K562 (cell line): ENCODE results near the gene TLE4. TPM values are rescaled to one million over a fixed set of nuclear protein-coding genes. Genes with fewer than 3 reads are reported as not detected.

ENCODE experiments used
- ATAC-seq: fragments of 200-7000 bp; cut with Tn5 transposase; 3 replicates; pipeline ENCODE4 v1.9.1; 2020; ENCODE audit warnings: moderate library complexity
- BruUV-seq: library from RNA; stranded (reverse); fragments of 400-500 nt; replicated peaks from 2 replicates; lab custom pipeline; 2021; lab: Mats Ljungman, UMichigan
- CTCF ChIA-PET: fragments of 300-600 bp; formaldehyde crosslinking; extraction: SDS; loops from one replicate; lab custom pipeline; 2021; ENCODE audit warnings: low intra/inter-chr PET ratio; lab: Yijun Ruan, JAX
- POLR2A ChIA-PET: fragments of 300-600, 350-650 bp; sonication (Branson Sonifier 250); formaldehyde crosslinking; extraction: SDS; loops from one replicate; lab custom pipeline; 2021; ENCODE audit warnings: antibody characterized with exemption, inconsistent platforms; lab: Yijun Ruan, JAX
- DNase-seq, 4 experiments: peaks; one replicate each; pipeline versions ENCODE4 v3.0.0 to v3.0.0-alpha.2; 2011 to 2018; ENCODE audit warnings: low spot score in 3 of 4, mixed read lengths in 3 of 4; ENCODE audit errors: extremely low read depth in 1 of 4
- FAIRE-seq: peaks from 2 replicates; lab custom pipeline; 2011; peaks lifted over from hg19 to GRCh38; lab: Jason Lieb, UNC
- H2AFZ ChIP-seq: 2 replicates; pipeline ENCODE4 v1.6.0; 2011; ENCODE audit warnings: low read depth, low read length, control low read depth, inconsistent platforms
- H3K27ac ChIP-seq: fragments of 200-600 bp; 3 replicates; pipeline ENCODE4 v1.8.0; 2011; ENCODE audit warnings: low read depth, mild to moderate bottlenecking, control low read depth, inconsistent platforms, low read length, moderate library complexity, mixed read lengths; ENCODE audit errors: extremely low read depth
- H3K27me3 ChIP-seq, 2 experiments: fragments of 300-600 bp in 1 of 2; 2 replicates in 1 of 2; 3 replicates in 1 of 2; pipeline versions ENCODE4 v1.6.0 to v1.8.0; 2011; ENCODE audit warnings: inconsistent platforms in 2 of 2, low read length in 2 of 2, mild to moderate bottlenecking in 1 of 2, mixed read lengths in 1 of 2, moderate library complexity in 1 of 2; ENCODE audit not compliant: control insufficient read depth in 2 of 2, insufficient read depth in 2 of 2
- H3K36me3 ChIP-seq: fragments of 300-600 bp; 3 replicates; pipeline ENCODE4 v1.8.0; 2011; ENCODE audit warnings: mild to moderate bottlenecking, low read length, inconsistent platforms; ENCODE audit not compliant: control insufficient read depth, insufficient read depth
- H3K4me1 ChIP-seq, 2 experiments: fragments of 200-600 bp in 1 of 2; replicated peaks in 1 of 2; 2 replicates in 1 of 2; 3 replicates in 1 of 2; pipeline versions ENCODE4 v1.5.1 to v1.8.0; 2011; ENCODE audit warnings: inconsistent platforms in 2 of 2, low read length in 2 of 2, mild to moderate bottlenecking in 1 of 2, mixed read lengths in 1 of 2, moderate library complexity in 1 of 2; ENCODE audit not compliant: control insufficient read depth in 2 of 2, insufficient read depth in 2 of 2
- H3K4me2 ChIP-seq: 2 replicates; pipeline ENCODE4 v1.6.1; 2011; ENCODE audit warnings: low read length, control low read depth, inconsistent platforms, mixed read lengths; ENCODE audit not compliant: insufficient read depth
- H3K4me3 ChIP-seq: fragments of 200-600 bp; sonication (generic), shearing (Covaris generic); 2 replicates; pipeline ENCODE4 v1.5.1; 2016; ENCODE audit warnings: control low read depth, inconsistent platforms
- H3K79me2 ChIP-seq: fragments of 200-600 bp; 3 replicates; pipeline ENCODE4 v1.8.0; 2011; ENCODE audit warnings: low read length, inconsistent platforms; ENCODE audit not compliant: control insufficient read depth, insufficient read depth
- H3K9ac ChIP-seq, 2 experiments: 2 replicates each; pipeline versions ENCODE4 v1.6.0 to v1.6.1; 2011; ENCODE audit warnings: low read depth in 2 of 2, low read length in 2 of 2, control low read depth in 1 of 2, inconsistent platforms in 1 of 2, mild to moderate bottlenecking in 1 of 2, mixed read lengths in 1 of 2; ENCODE audit not compliant: insufficient read depth in 1 of 2
- H3K9me1 ChIP-seq: one replicate; pipeline ENCODE4 v1.6.0; 2011; ENCODE audit warnings: inconsistent platforms, mild to moderate bottlenecking, low read length, moderate library complexity; ENCODE audit not compliant: control insufficient read depth, insufficient read depth
- H3K9me3 ChIP-seq: replicated peaks from 2 replicates; pipeline ENCODE4 v1.5.1; 2011; ENCODE audit warnings: low read depth, low read length, inconsistent platforms; ENCODE audit not compliant: control insufficient read depth, insufficient read depth
- H4K20me1 ChIP-seq: replicated peaks from 2 replicates; pipeline ENCODE4 v1.6.1; 2011; ENCODE audit warnings: low read length, inconsistent platforms, mixed read lengths; ENCODE audit not compliant: control insufficient read depth, insufficient read depth
- ARID1B ChIP-seq: fragments of 450-650 bp; IDR thresholded peaks from 2 replicates; pipeline ENCODE4 v1.6.1; 2016; ENCODE audit warnings: antibody characterized with exemption, mild to moderate bottlenecking, inconsistent platforms
- CHD2 ChIP-seq: IDR thresholded peaks from 2 replicates; pipeline ENCODE4 v1.6.1; 2011; ENCODE audit warnings: low read depth, low read length
- CHD4 ChIP-seq: fragments of 200-600 bp; sonication (generic); IDR thresholded peaks from 3 replicates; pipeline ENCODE4 v1.6.1; 2012; ENCODE audit warnings: low read depth, mild to moderate bottlenecking, mixed read lengths, low read length, inconsistent platforms; ENCODE audit not compliant: insufficient read depth, insufficient replicate concordance, poor library complexity, severe bottlenecking
- FOXM1 ChIP-seq, 2 experiments: fragments of 450-650 bp in 1 of 2; sonication (generic) in 1 of 2; formaldehyde crosslinking in 1 of 2; IDR thresholded peaks; 2 replicates each; pipeline versions ENCODE4 v1.6.1 to v1.9.0; 2017 to 2022; ENCODE audit warnings: low read depth in 2 of 2, mild to moderate bottlenecking in 2 of 2, missing genetic modification reagents in 1 of 2, moderate library complexity in 1 of 2
- HDAC3 ChIP-seq: fragments of 450-650 bp; IDR thresholded peaks from 2 replicates; pipeline ENCODE4 v1.6.1; 2018; ENCODE audit warnings: borderline replicate concordance, mild to moderate bottlenecking, moderate library complexity; ENCODE audit not compliant: partially characterized antibody
- MCM2 ChIP-seq: fragments of 450-650 bp; IDR thresholded peaks from 2 replicates; pipeline ENCODE4 v1.6.1; 2017; ENCODE audit warnings: low read depth, mild to moderate bottlenecking
- MLX ChIP-seq, 2 experiments: fragments of 450-650 bp in 1 of 2; sonication (generic) in 1 of 2; formaldehyde crosslinking; conservative IDR thresholded peaks; 2 replicates each; pipeline versions ENCODE4 v1.4.0 to v1.8.1; 2020 to 2022; ENCODE audit warnings: mild to moderate bottlenecking in 1 of 2, missing genetic modification reagents in 1 of 2
- NFIX ChIP-seq: fragments of 250-450 bp; sonication (Bioruptor Pico); IDR thresholded peaks from 2 replicates; pipeline ENCODE4 v1.4.0; 2020; ENCODE audit warnings: low read depth, mild to moderate bottlenecking, moderate library complexity
- SIN3B ChIP-seq: fragments of 450-650 bp; IDR thresholded peaks from 2 replicates; pipeline ENCODE4 v1.6.1; 2017; ENCODE audit warnings: low read depth, mild to moderate bottlenecking, moderate library complexity
- TEAD4 ChIP-seq, 2 experiments: sonication (generic) in 1 of 2; formaldehyde crosslinking in 1 of 2; IDR thresholded peaks; 2 replicates each; pipeline versions ENCODE4 v1.6.1 to v1.8.0; 2012 to 2022; ENCODE audit warnings: borderline replicate concordance in 1 of 2, inconsistent platforms in 1 of 2, low read length in 1 of 2, mild to moderate bottlenecking in 1 of 2, missing genetic modification reagents in 1 of 2
- TRIM28 ChIP-seq: fragments of 450-650 bp; IDR thresholded peaks from 2 replicates; pipeline ENCODE4 v1.6.1; 2017
- ZBTB9 ChIP-seq: fragments of 450-650 bp; formaldehyde crosslinking; IDR thresholded peaks from 2 replicates; pipeline ENCODE4 v1.4.0; 2020; ENCODE audit warnings: mild to moderate bottlenecking, moderate library complexity
- ZFP36 ChIP-seq: fragments of 150-350 bp; IDR thresholded peaks from 2 replicates; pipeline ENCODE4 v1.6.1; 2018; ENCODE audit warnings: low read length, low read depth; ENCODE audit not compliant: partially characterized antibody
- ZNF146 ChIP-seq: IDR thresholded peaks from one replicate; pipeline ENCODE4 v1.6.1; 2018; ENCODE audit warnings: missing compliant biosample characterization; ENCODE audit not compliant: unreplicated experiment
- ZNF398 ChIP-seq: fragments of 250-450 bp; sonication (Bioruptor Pico); IDR thresholded peaks from 2 replicates; pipeline ENCODE4 v1.8.0; 2021; ENCODE audit warnings: moderate library complexity, mild to moderate bottlenecking, inconsistent platforms
- ZSCAN32 ChIP-seq: fragments of 450-650 bp; formaldehyde crosslinking; IDR thresholded peaks from 2 replicates; pipeline ENCODE4 v1.4.0; 2020; ENCODE audit warnings: mild to moderate bottlenecking, moderate library complexity
- WGBS: fragments of 100-300 bp; shearing (Covaris generic); methylation state at CpG from one replicate; pipeline ENCODE4 v1.1.6; 2016; ENCODE audit warnings: low coverage, mixed read lengths; ENCODE audit not compliant: insufficient coverage; ENCODE audit errors: missing lambda C conversion rate; 5-methylcytosine and 5-hydroxymethylcytosine counted together
- in situ Hi-C: fragments of 300-500 bp; cut with MboI; formaldehyde crosslinking; loops from 4 replicates; pipeline ENCODE4 v1.15.0; 2018; ENCODE audit warnings: inconsistent platforms, mixed read lengths
- intact Hi-C: fragments of 100-400 bp; cut with micrococcal nuclease; formaldehyde crosslinking; loops from 2 replicates; pipeline ENCODE4 v1.14.2; 2022
- polyA plus RNA-seq, 8 experiments: library from polyadenylated mRNA; depleted of rRNA in 4 of 8; stranded (reverse) in 5 of 8; unstranded in 3 of 8; fragments of >200 nt; fragmentation: Nextera tagmentation in 2 of 8; fragmentation: Illumina TruSeq in 1 of 8; extraction: Ambion mirVana in 2 of 8; extraction: Trizol in 1 of 8; gene quantifications; 2 replicates each; pipeline versions ENCODE4 v1.2.1 to v1.2.3, GENCODE V29; 2011 to 2014; ENCODE audit warnings: inconsistent platforms in 1 of 8, missing spikeins in 1 of 8
- total RNA-seq, 7 experiments: library from RNA; depleted of rRNA in 6 of 7; stranded (reverse); fragments of >200 nt in 6 of 7; fragmentation: Illumina TruSeq in 2 of 7; extraction: Trizol in 2 of 7; gene quantifications; 2 replicates each; pipeline versions ENCODE4 v1.2.1 to v1.2.3, GENCODE V29; 2011 to 2021; ENCODE audit warnings: low replicate concordance in 1 of 7

TLE4 gene
- total and polyA plus RNA-seq, 9 of the 15 experiments (the other 6 are each of a cell fraction or from before 2014, with no cell fraction given): 1.1 to 8.8 (median 5.7) TPM

- ChIA-PET POLR2A (no interaction called here), CTCF (no interaction called here)
- FAIRE-seq (no peak), DNase-seq (no peak), ATAC-seq (no peak)
- Histone ChIP-seq H3K27me3 (no peaks in the 10 kb centered on the region), H3K9me3 (no peaks in the 10 kb centered on the region), H3K79me2 (no peaks in the 10 kb centered on the region), H3K4me3 (no peak overlapping the region), H3K36me3 (no peaks in the 10 kb centered on the region), H3K4me2 (no peak overlapping the region), H4K20me1 (no peaks in the 10 kb centered on the region), H2AFZ (no peak overlapping the region), H3K4me1 (no peaks in the 10 kb centered on the region), H3K27ac (no peak overlapping the region), H3K9me1 (no peaks in the 10 kb centered on the region), H3K9ac (no peak overlapping the region)
- no CpG with 5 or more reads among the region's 1 CpG for WGBS
- intact Hi-C loops: no loop called here
- in situ Hi-C loops: no loop called here
- no TSS peak for BruUV-seq
- TF ChIP-seq ZBTB9 (CRISPR knock-in tag): no peak
- TF ChIP-seq ZNF398 (CRISPR knock-in tag): no peak
- no peak for TF ChIP-seq ZSCAN32 (CRISPR knock-in tag)
- no peak for TF ChIP-seq TEAD4 (IDR thresholded peaks at IDR 0.05; ENCODE audit: low read length)
- TF ChIP-seq TEAD4 (CRISPR knock-in tag; IDR thresholded peaks at IDR 0.05; ENCODE audit: borderline replicate concordance): no peak
- TF ChIP-seq ARID1B: no peak
- TF ChIP-seq MCM2: no peak
- TF ChIP-seq CHD2: no peak
- TF ChIP-seq ZNF146 (CRISPR knock-in tag): no peak
- no peak for TF ChIP-seq ZFP36
- no peak for TF ChIP-seq SIN3B
- TF ChIP-seq HDAC3: no peak
- TF ChIP-seq MLX (CRISPR knock-in tag; conservative IDR thresholded peaks at IDR 0.05): no peak
- TF ChIP-seq TRIM28: no peak
- TF ChIP-seq CHD4: no peak
- TF ChIP-seq FOXM1 (IDR thresholded peaks at IDR 0.05; ENCODE audit: low read depth): no peak
- TF ChIP-seq FOXM1 (CRISPR knock-in tag; IDR thresholded peaks at IDR 0.05; ENCODE audit: low read depth): no peak
- no peak for TF ChIP-seq NFIX (CRISPR knock-in tag)
Measured at GRCh38 chr9:79694676-79695400, 123.1 kb downstream of the TLE4 start.
